Prostate gland (tissue), 2 donors: ENCODE results near the gene KCTD1.

Source experiments
- POLR2A ChIP-seq: fragments of 450-650 bp; IDR thresholded peaks from one replicate; pipeline ENCODE4 v1.6.1; 2016; ENCODE audit warnings: antibody characterized with exemption, mild to moderate bottlenecking
- POLR2AphosphoS5 ChIP-seq: sonication (generic); formaldehyde crosslinking; IDR thresholded peaks from one replicate; pipeline ENCODE4 v1.6.1; 2017; ENCODE audit warnings: antibody characterized with exemption
- TF ChIP-seq, protein P1 (sequence below), 4 experiments: fragments of 200-600 bp in 2 of 4; fragments of 450-650 bp in 2 of 4; sonication (generic) in 2 of 4; IDR thresholded peaks; 1 replicate in 3 of 4; 2 replicates in 1 of 4; pipeline ENCODE4 v1.5.1; 2016 to 2019; ENCODE audit warnings: antibody characterized with exemption in 4 of 4, mild to moderate bottlenecking in 2 of 4, moderate library complexity in 2 of 4

DNA sequence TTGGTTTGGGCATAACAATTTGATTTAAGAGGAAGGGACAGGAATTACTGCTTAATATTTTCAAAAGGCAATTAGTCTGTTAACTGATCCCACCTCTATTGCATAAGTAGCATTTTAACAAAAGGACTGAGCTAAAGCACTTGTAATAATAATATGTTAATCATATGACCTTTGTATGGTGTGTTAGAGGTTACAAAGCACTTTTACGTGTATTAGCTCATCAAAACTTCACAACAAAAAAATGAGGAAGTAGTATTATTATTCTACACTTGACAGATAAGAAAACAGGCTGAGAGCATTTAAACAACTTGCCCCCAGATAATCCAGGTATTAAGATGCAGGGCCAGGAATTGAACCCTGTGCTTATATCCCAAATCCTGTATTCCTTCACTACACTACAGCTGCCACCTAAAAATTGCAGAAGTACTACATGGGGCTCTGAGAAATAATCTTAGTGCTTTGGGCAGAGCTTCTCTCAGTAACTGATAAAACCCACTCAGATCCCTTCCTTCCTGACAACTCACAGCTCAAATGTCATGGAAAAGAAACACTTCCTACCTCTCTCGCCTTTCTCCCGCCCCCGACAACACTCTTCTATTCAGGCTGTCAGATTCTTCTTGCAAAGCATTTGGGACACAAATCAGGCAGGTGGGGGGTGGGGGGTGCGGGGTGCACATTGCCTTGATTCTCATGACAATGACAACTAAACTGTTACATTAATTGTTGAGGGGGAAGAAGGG is 20.7 kb upstream of the KCTD1 start:
- TF ChIP-seq, protein P1, sequence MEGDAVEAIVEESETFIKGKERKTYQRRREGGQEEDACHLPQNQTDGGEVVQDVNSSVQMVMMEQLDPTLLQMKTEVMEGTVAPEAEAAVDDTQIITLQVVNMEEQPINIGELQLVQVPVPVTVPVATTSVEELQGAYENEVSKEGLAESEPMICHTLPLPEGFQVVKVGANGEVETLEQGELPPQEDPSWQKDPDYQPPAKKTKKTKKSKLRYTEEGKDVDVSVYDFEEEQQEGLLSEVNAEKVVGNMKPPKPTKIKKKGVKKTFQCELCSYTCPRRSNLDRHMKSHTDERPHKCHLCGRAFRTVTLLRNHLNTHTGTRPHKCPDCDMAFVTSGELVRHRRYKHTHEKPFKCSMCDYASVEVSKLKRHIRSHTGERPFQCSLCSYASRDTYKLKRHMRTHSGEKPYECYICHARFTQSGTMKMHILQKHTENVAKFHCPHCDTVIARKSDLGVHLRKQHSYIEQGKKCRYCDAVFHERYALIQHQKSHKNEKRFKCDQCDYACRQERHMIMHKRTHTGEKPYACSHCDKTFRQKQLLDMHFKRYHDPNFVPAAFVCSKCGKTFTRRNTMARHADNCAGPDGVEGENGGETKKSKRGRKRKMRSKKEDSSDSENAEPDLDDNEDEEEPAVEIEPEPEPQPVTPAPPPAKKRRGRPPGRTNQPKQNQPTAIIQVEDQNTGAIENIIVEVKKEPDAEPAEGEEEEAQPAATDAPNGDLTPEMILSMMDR (IDR thresholded peaks at IDR 0.05) = no peak
- no peak for TF ChIP-seq POLR2A
- TF ChIP-seq POLR2AphosphoS5 = no peak
